GM10266 (cell line): ENCODE results near the gene NUP205.
A peak's percentile ranks its signal among the peaks of the same experiment; 100 is the strongest.

Source experiments
- DNase-seq: peaks from one replicate; pipeline ENCODE4 v3.0.0; 2012; ENCODE audit errors: extremely low spot score
- CTCF ChIP-seq: IDR thresholded peaks from 2 replicates; pipeline ENCODE4 v1.5.1; 2012; ENCODE audit warnings: mild to moderate bottlenecking, low read depth; ENCODE audit not compliant: control insufficient read depth, insufficient read depth; ENCODE audit errors: missing control alignments

NUP205 gene

GRCh38 chr7:135557455-135558336 is at the start of gene NUP205:
TSS of gene NUP205 (plus strand) at chr7:135557917. CDS start at chr7:135557945, 28 bp downstream.
- TF ChIP-seq CTCF: no peak
- DNase-seq: peak; percentile 67

GRCh38 chr7:135508883-135509588 is 48.7 kb upstream of the NUP205 start:
- DNase-seq: peak; percentile 27
- no peak for TF ChIP-seq CTCF

GRCh38 chr7:135509589-135509838 is 48.2 kb upstream of the NUP205 start:
- peak; percentile 47 for DNase-seq
- TF ChIP-seq CTCF: no peak

GRCh38 chr7:135509839-135510591 is 47.7 kb upstream of the NUP205 start, which contains the start of gene CNOT4:
TSS of gene CNOT4 (minus strand) at chr7:135510102. CDS start at chr7:135438331, 71,771 bp downstream.
- peak; percentile 91 for DNase-seq
- TF ChIP-seq CTCF: no peak

GRCh38 chr7:135510592-135511183 is 47.0 kb upstream of the NUP205 start:
- DNase-seq: no peak
- TF ChIP-seq CTCF: peak; percentile 35

- peak; percentile 58 for TF ChIP-seq CTCF
- DNase-seq: peak; percentile 62
Observed at GRCh38 chr7:135512135-135512887, 45.4 kb upstream of the NUP205 start.
